HL-60 (cell line): ENCODE results near the gene BICDL2.

Source experiments
- CTCF ChIP-seq: IDR thresholded peaks from one replicate; pipeline ENCODE4 v1.5.1; 2011; ENCODE audit warnings: low read length, control low read depth, inconsistent platforms; ENCODE audit not compliant: insufficient read depth
- GABPA ChIP-seq: IDR thresholded peaks from 2 replicates; pipeline ENCODE4 v1.6.1; 2012; ENCODE audit warnings: low read depth
- POLR2AphosphoS5 ChIP-seq: IDR thresholded peaks from 2 replicates; pipeline ENCODE4 v1.6.1; 2012; ENCODE audit warnings: low read depth
- TF ChIP-seq, protein P1 (sequence below): IDR thresholded peaks from 2 replicates; pipeline ENCODE4 v1.6.1; 2012; ENCODE audit warnings: low read depth; ENCODE audit not compliant: insufficient replicate concordance

- TF ChIP-seq GABPA (no peak), POLR2AphosphoS5 (no peak), CTCF (no peak)
- TF ChIP-seq, protein P1, sequence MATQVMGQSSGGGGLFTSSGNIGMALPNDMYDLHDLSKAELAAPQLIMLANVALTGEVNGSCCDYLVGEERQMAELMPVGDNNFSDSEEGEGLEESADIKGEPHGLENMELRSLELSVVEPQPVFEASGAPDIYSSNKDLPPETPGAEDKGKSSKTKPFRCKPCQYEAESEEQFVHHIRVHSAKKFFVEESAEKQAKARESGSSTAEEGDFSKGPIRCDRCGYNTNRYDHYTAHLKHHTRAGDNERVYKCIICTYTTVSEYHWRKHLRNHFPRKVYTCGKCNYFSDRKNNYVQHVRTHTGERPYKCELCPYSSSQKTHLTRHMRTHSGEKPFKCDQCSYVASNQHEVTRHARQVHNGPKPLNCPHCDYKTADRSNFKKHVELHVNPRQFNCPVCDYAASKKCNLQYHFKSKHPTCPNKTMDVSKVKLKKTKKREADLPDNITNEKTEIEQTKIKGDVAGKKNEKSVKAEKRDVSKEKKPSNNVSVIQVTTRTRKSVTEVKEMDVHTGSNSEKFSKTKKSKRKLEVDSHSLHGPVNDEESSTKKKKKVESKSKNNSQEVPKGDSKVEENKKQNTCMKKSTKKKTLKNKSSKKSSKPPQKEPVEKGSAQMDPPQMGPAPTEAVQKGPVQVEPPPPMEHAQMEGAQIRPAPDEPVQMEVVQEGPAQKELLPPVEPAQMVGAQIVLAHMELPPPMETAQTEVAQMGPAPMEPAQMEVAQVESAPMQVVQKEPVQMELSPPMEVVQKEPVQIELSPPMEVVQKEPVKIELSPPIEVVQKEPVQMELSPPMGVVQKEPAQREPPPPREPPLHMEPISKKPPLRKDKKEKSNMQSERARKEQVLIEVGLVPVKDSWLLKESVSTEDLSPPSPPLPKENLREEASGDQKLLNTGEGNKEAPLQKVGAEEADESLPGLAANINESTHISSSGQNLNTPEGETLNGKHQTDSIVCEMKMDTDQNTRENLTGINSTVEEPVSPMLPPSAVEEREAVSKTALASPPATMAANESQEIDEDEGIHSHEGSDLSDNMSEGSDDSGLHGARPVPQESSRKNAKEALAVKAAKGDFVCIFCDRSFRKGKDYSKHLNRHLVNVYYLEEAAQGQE: no peak
Observed at GRCh38 chr16:3004319-3004718, 32.4 kb downstream of the BICDL2 start.
